ENCODE results near the gene ATG9A.
A peak's percentile ranks its signal among the peaks of the same experiment; 100 is the strongest.

Gene ATG9A

DNA sequence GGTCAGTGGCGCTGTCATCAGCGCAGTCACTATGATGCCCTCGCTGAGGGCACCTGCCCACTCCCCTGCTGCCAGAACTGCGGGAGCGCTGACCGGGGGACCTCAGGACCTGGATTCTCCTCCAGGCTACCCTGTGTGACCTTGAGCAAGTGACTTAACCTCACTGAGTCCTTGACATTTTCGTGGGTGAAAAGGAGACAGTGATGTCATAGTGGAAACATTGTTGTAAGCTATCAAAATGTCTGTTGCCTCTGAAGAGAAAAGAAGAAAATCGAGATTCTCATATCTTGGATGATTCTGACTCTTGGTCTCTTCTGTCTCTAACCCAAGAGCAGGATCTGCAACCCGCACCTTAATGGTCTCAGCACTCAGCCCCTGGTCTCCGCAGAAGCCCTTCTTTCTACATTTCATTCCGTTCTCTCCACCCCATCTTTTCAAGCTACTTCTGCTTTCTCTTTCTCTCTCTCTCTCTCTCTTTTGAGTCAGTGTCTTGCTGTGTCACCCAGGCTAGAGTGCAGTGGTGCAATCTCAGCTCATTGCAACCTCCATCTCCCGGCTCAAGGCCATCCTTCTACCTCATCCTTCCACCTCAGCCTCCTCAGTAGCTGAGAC, 25.3 kb upstream of the ATG9A start:
- TF ChIP-seq GABPA (IDR thresholded peaks at IDR 0.05; ENCODE audit: low read depth): no peak
- peak; percentile 57; the same call in 1 of the 2 replicates for TF ChIP-seq SPI1 (IDR thresholded peaks at IDR 0.05; ENCODE audit: borderline replicate concordance, low read depth)
- peak overlapping the region; percentile 79 for H3K4me3 ChIP-seq (replicated peaks; ENCODE audit: insufficient read depth, low read length)
- no peaks in the 10 kb centered on the region for H3K27me3 ChIP-seq (ENCODE audit: insufficient read depth, poor library complexity, severe bottlenecking)
- H3K27ac ChIP-seq (replicated peaks): peak overlapping the region; percentile 23
- peak in 1 of 2 experiments; percentile 80 for DNase-seq (ENCODE audit: low read depth in 1 of 2, low spot score in 1 of 2)

DNA sequence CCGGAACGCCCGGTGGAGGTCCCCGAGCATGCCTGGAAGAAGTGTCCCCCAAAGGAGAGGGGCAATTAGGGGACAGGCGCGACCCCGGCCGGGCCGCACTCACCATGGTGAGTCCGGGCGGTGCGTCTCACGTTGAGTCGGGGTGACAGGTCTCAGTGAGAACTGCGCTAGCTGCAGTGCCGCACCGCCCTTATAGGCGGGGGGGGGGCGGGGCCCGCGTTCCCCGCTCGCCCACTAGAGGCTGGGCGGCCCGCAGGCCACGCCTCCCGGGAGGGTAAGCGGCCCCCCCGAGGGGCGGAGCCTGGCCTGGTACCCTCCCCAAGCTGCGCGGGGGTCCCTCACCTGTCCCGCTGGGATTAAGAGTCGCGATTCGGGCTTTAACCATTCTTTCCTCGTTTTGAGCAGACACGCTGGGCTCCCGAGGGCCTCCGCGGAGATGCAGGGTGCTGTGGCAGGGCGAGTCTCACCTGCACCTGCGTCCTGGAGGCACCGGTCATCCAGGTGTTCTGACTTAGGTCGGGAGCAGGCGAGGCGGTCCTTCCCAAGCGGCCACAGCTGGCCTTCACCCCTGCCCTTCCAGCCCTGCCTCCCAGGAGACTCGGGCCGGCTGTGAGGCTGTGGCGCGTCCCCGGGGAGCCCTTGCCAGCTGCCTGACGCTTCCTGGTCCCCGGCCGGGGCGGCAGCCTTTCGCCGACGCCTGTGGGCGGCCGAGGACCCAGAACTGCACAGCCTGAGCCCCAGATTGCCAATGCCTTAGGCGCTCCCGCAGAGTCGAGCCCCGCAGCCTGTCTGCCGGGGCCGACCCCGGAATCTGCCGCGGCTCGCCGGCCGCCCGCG, 24.5 kb upstream of the ATG9A start, which contains the start of gene TUBA4A:
Gene TUBA4A, minus strand, starts transcription at position 166 of the 837 bp plus-strand sequence. Its CDS starts 60 bp downstream, at position 106.
- H3K27me3 ChIP-seq (ENCODE audit: insufficient read depth, poor library complexity, severe bottlenecking): no peaks in the 10 kb centered on the region

DNA sequence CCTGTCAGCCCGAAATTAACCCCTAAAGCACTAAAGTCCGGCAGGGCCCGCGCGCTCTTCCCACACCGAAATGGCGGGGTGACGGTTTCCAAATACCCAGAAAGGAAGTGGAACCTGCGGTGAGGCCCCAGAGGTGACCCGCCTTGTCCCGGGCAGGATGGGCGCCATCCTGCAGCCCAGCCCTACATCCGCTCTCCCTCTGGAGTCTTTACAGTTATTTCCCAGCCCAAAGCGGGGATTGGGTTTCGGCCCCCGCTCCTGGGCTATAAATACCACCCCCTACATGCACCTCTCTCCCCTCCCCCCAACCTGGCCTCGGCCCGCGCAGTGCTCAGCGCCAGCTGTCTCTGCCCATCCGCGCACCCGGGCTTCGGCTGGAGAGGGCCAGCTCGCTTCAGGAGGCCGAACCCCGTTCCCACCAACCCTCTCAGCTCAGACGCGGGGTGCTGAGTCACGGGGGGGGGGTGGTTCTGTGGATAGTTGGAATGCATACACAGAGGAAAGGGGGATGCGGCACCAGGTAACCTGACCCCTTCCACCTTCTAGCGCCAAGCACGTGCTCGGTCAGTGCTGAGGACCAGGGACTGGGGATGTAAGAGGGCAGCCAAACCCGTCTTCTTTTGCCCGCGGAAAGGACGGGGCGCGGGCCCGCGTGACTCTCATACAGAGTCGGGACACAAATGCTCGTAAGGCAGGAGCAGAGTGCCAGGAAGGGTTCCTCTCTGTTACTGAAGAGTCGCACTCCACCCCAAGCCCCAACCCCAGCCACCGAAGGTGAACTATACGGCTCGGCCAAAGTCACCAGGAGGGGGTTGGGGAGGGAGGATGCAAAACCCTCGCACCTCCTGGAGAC, 23.7 kb upstream of the ATG9A start, which contains the start of gene TUBA4B:
Gene TUBA4B, plus strand, starts transcription at position 344 of the 853 bp plus-strand sequence. Its CDS starts 165 bp downstream, at position 509.
- TF ChIP-seq POLR2AphosphoS5 (IDR thresholded peaks at IDR 0.05; ENCODE audit: low read depth): no peak
- TF ChIP-seq, protein P1, sequence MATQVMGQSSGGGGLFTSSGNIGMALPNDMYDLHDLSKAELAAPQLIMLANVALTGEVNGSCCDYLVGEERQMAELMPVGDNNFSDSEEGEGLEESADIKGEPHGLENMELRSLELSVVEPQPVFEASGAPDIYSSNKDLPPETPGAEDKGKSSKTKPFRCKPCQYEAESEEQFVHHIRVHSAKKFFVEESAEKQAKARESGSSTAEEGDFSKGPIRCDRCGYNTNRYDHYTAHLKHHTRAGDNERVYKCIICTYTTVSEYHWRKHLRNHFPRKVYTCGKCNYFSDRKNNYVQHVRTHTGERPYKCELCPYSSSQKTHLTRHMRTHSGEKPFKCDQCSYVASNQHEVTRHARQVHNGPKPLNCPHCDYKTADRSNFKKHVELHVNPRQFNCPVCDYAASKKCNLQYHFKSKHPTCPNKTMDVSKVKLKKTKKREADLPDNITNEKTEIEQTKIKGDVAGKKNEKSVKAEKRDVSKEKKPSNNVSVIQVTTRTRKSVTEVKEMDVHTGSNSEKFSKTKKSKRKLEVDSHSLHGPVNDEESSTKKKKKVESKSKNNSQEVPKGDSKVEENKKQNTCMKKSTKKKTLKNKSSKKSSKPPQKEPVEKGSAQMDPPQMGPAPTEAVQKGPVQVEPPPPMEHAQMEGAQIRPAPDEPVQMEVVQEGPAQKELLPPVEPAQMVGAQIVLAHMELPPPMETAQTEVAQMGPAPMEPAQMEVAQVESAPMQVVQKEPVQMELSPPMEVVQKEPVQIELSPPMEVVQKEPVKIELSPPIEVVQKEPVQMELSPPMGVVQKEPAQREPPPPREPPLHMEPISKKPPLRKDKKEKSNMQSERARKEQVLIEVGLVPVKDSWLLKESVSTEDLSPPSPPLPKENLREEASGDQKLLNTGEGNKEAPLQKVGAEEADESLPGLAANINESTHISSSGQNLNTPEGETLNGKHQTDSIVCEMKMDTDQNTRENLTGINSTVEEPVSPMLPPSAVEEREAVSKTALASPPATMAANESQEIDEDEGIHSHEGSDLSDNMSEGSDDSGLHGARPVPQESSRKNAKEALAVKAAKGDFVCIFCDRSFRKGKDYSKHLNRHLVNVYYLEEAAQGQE (IDR thresholded peaks at IDR 0.05; ENCODE audit: insufficient replicate concordance, low read depth): no peak
- TF ChIP-seq GABPA (IDR thresholded peaks at IDR 0.05; ENCODE audit: low read depth): 0 out of 2 replicates have a peak, but pooled peaks have one; percentile 22
- TF ChIP-seq SPI1 (IDR thresholded peaks at IDR 0.05; ENCODE audit: borderline replicate concordance, low read depth): peak; percentile 82
- TF ChIP-seq, protein P2, sequence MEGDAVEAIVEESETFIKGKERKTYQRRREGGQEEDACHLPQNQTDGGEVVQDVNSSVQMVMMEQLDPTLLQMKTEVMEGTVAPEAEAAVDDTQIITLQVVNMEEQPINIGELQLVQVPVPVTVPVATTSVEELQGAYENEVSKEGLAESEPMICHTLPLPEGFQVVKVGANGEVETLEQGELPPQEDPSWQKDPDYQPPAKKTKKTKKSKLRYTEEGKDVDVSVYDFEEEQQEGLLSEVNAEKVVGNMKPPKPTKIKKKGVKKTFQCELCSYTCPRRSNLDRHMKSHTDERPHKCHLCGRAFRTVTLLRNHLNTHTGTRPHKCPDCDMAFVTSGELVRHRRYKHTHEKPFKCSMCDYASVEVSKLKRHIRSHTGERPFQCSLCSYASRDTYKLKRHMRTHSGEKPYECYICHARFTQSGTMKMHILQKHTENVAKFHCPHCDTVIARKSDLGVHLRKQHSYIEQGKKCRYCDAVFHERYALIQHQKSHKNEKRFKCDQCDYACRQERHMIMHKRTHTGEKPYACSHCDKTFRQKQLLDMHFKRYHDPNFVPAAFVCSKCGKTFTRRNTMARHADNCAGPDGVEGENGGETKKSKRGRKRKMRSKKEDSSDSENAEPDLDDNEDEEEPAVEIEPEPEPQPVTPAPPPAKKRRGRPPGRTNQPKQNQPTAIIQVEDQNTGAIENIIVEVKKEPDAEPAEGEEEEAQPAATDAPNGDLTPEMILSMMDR (IDR thresholded peaks at IDR 0.05; ENCODE audit: insufficient read depth, low read length): no peak
- H3K27ac ChIP-seq (replicated peaks): peak within 1 kb of the TSS; percentile 74
- peak in 1 of 2 experiments; percentile 74 for DNase-seq (ENCODE audit: low read depth in 1 of 2, low spot score in 1 of 2)
- peak within 1 kb of the TSS; percentile 79 for H3K4me3 ChIP-seq (replicated peaks; ENCODE audit: insufficient read depth, low read length)
- no peaks in the 10 kb centered on the region for H3K27me3 ChIP-seq (ENCODE audit: insufficient read depth, poor library complexity, severe bottlenecking)

More for the DNA sequence above, 24.5 kb upstream of the ATG9A start, which contains the start of gene TUBA4A:
- peak; percentile 80 for DNase-seq (ENCODE audit: low read depth in 1 of 2, low spot score in 1 of 2)
- no peak for TF ChIP-seq SPI1 (IDR thresholded peaks at IDR 0.05; ENCODE audit: borderline replicate concordance, low read depth)
- TF ChIP-seq, protein P1 (IDR thresholded peaks at IDR 0.05; ENCODE audit: insufficient replicate concordance, low read depth): peak; percentile 30
- peak; percentile 89 for TF ChIP-seq POLR2AphosphoS5 (IDR thresholded peaks at IDR 0.05; ENCODE audit: low read depth)
- Histone ChIP-seq H3K4me3 (replicated peaks; ENCODE audit: insufficient read depth, low read length) (peak within 1 kb of the TSS; percentile 79), H3K27ac (replicated peaks) (peak within 1 kb of the TSS; percentile 74)

DNA sequence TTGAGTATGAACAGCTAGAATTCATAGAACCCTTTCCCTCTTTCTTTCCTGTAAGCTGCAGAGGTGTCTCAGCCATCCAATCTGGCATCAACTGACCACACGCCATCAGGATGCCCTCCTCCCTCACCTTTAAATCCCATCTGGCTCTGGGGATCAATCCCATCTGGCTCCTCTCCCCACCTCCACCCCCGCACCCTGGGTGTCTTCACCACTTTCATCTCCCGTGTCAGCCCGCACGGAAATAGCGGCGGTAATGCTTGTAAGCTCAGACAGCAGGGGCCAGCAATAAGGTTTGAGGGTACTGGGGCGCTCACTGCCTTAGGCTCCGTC, 23.1 kb upstream of the ATG9A start:
- no peaks in the 10 kb centered on the region for H3K27me3 ChIP-seq (ENCODE audit: insufficient read depth, poor library complexity, severe bottlenecking)
- peak overlapping the region; percentile 79 for H3K4me3 ChIP-seq (replicated peaks; ENCODE audit: insufficient read depth, low read length)
- TF ChIP-seq GABPA (IDR thresholded peaks at IDR 0.05; ENCODE audit: low read depth): no peak
- TF ChIP-seq, protein P2 (IDR thresholded peaks at IDR 0.05; ENCODE audit: insufficient read depth, low read length): no peak
- no peak for TF ChIP-seq SPI1 (IDR thresholded peaks at IDR 0.05; ENCODE audit: borderline replicate concordance, low read depth)
- no peak for DNase-seq (ENCODE audit: low read depth in 1 of 2, low spot score in 1 of 2)
- peak overlapping the region; percentile 74 for H3K27ac ChIP-seq (replicated peaks)
